ENCODE measurements around the gene KRTAP5-5. TPM values are rescaled to one million over a fixed set of nuclear protein-coding genes. Genes with fewer than 3 reads are reported as not detected.
A peak's percentile ranks its signal among the peaks of the same experiment; 100 is the strongest.

The KRTAP5-5 gene
- total and polyA plus RNA-seq, 2 of the 13 experiments (the other 11 are each of a cell fraction or from before 2014, with no cell fraction given): not detected

DNA sequence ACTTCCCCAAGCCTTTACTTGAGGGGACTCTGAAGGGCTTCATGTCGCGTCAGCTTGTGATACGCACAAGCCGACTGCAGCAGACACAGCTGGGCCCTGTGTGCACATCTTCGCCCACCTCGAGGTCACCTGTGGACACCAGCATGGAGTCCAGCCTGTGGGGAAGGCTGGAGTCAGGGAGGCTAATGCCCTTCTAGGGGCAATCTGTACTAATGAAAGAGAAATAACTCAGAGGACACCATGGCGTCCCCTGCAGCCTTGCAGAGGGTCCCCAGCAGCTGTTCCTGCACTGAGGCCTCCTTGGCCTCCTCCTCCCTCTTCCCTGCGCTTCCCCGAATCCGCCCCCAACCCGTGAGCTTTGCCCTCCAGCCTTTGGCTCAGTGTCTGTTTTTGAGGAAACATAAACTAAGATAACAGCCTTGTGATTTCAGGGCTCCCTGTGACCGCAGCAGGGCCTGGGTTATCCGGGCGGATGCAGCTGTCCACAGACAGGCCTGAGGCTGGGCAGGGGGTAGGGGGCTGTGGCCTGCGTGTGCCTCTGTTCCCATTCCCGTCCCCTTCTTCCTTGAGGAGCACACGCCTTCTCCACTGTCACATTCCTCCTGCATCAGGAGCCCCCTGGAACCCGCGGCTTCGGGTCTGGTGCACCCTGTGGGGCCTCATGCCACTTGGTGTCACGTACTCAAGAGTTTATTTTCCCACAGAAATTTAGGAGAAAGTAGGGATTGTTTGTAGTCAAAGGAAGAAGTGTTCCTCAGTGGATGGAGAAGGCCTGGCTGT, 25.0 kb downstream of the KRTAP5-5 start (continued):
- TF ChIP-seq, protein P1, sequence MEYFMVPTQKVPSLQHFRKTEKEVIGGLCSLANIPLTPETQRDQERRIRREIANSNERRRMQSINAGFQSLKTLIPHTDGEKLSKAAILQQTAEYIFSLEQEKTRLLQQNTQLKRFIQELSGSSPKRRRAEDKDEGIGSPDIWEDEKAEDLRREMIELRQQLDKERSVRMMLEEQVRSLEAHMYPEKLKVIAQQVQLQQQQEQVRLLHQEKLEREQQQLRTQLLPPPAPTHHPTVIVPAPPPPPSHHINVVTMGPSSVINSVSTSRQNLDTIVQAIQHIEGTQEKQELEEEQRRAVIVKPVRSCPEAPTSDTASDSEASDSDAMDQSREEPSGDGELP (IDR thresholded peaks at IDR 0.05; ENCODE audit: borderline replicate concordance, low read depth): peak; percentile 71; the same call in 1 of the 2 replicates
- TF ChIP-seq, protein P2, sequence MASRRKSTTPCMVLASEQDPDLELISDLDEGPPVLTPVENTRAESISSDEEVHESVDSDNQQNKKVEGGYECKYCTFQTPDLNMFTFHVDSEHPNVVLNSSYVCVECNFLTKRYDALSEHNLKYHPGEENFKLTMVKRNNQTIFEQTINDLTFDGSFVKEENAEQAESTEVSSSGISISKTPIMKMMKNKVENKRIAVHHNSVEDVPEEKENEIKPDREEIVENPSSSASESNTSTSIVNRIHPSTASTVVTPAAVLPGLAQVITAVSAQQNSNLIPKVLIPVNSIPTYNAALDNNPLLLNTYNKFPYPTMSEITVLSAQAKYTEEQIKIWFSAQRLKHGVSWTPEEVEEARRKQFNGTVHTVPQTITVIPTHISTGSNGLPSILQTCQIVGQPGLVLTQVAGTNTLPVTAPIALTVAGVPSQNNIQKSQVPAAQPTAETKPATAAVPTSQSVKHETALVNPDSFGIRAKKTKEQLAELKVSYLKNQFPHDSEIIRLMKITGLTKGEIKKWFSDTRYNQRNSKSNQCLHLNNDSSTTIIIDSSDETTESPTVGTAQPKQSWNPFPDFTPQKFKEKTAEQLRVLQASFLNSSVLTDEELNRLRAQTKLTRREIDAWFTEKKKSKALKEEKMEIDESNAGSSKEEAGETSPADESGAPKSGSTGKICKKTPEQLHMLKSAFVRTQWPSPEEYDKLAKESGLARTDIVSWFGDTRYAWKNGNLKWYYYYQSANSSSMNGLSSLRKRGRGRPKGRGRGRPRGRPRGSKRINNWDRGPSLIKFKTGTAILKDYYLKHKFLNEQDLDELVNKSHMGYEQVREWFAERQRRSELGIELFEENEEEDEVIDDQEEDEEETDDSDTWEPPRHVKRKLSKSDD (CRISPR knock-in tag; IDR thresholded peaks at IDR 0.05; ENCODE audit: low read depth): peak; percentile 70; the same call in 1 of the 2 replicates
- TF ChIP-seq ZNF777 (CRISPR knock-in tag; IDR thresholded peaks at IDR 0.05) (no peak), ZSCAN21 (CRISPR knock-in tag; IDR thresholded peaks at IDR 0.05; ENCODE audit: borderline replicate concordance) (peak; percentile 69; the same call in 1 of the 2 replicates), ESRRA (CRISPR knock-in tag; IDR thresholded peaks at IDR 0.05; ENCODE audit: low read depth) (no peak), GATAD2A (CRISPR knock-in tag; IDR thresholded peaks at IDR 0.05) (peak; percentile 94), ELF3 (CRISPR knock-in tag; IDR thresholded peaks at IDR 0.05) (peak; percentile 70; the same call in 1 of the 2 replicates), ZNF431 (CRISPR knock-in tag; IDR thresholded peaks at IDR 0.05; ENCODE audit: borderline replicate concordance, low read depth) (0 out of 2 replicates have a peak, but pooled peaks have one; percentile 42), MIER2 (CRISPR knock-in tag; IDR thresholded peaks at IDR 0.05) (no peak), SP5 (CRISPR knock-in tag; IDR thresholded peaks at IDR 0.05; ENCODE audit: borderline replicate concordance, low read depth) (0 out of 2 replicates have a peak, but pooled peaks have one; percentile 34), ZNF660 (CRISPR knock-in tag; IDR thresholded peaks at IDR 0.05; ENCODE audit: borderline replicate concordance, low read depth) (no peak), NFIC (IDR thresholded peaks at IDR 0.05; ENCODE audit: low read length) (peak; percentile 72; the same call in 1 of the 2 replicates), ZFP36L1 (CRISPR knock-in tag; IDR thresholded peaks at IDR 0.05) (peak; percentile 47; the same call in 1 of the 2 replicates)
- TF ChIP-seq, protein P3, sequence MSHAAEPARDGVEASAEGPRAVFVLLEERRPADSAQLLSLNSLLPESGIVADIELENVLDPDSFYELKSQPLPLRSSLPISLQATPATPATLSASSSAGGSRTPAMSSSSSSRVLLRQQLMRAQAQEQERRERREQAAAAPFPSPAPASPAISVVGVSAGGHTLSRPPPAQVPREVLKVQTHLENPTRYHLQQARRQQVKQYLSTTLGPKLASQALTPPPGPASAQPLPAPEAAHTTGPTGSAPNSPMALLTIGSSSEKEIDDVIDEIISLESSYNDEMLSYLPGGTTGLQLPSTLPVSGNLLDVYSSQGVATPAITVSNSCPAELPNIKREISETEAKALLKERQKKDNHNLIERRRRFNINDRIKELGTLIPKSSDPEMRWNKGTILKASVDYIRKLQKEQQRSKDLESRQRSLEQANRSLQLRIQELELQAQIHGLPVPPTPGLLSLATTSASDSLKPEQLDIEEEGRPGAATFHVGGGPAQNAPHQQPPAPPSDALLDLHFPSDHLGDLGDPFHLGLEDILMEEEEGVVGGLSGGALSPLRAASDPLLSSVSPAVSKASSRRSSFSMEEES (CRISPR knock-in tag; IDR thresholded peaks at IDR 0.05): peak; percentile 87
- TF ChIP-seq, protein P4, sequence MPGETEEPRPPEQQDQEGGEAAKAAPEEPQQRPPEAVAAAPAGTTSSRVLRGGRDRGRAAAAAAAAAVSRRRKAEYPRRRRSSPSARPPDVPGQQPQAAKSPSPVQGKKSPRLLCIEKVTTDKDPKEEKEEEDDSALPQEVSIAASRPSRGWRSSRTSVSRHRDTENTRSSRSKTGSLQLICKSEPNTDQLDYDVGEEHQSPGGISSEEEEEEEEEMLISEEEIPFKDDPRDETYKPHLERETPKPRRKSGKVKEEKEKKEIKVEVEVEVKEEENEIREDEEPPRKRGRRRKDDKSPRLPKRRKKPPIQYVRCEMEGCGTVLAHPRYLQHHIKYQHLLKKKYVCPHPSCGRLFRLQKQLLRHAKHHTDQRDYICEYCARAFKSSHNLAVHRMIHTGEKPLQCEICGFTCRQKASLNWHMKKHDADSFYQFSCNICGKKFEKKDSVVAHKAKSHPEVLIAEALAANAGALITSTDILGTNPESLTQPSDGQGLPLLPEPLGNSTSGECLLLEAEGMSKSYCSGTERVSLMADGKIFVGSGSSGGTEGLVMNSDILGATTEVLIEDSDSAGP (CRISPR knock-in tag; IDR thresholded peaks at IDR 0.05; ENCODE audit: borderline replicate concordance): peak; percentile 67; the same call in 1 of the 2 replicates
- TF ChIP-seq, protein P5, sequence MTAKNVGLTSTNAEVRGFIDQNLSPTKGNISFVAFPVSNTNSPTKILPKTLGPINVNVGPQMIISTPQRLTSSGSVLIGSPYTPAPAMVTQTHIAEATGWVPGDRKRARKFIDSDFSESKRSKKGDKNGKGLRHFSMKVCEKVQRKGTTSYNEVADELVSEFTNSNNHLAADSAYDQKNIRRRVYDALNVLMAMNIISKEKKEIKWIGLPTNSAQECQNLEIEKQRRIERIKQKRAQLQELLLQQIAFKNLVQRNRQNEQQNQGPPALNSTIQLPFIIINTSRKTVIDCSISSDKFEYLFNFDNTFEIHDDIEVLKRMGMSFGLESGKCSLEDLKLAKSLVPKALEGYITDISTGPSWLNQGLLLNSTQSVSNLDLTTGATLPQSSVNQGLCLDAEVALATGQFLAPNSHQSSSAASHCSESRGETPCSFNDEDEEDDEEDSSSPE (CRISPR knock-in tag; IDR thresholded peaks at IDR 0.05): peak; percentile 32
- TF ChIP-seq, protein P6, sequence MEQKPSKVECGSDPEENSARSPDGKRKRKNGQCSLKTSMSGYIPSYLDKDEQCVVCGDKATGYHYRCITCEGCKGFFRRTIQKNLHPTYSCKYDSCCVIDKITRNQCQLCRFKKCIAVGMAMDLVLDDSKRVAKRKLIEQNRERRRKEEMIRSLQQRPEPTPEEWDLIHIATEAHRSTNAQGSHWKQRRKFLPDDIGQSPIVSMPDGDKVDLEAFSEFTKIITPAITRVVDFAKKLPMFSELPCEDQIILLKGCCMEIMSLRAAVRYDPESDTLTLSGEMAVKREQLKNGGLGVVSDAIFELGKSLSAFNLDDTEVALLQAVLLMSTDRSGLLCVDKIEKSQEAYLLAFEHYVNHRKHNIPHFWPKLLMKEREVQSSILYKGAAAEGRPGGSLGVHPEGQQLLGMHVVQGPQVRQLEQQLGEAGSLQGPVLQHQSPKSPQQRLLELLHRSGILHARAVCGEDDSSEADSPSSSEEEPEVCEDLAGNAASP (CRISPR knock-in tag; IDR thresholded peaks at IDR 0.05; ENCODE audit: borderline replicate concordance): 0 out of 2 replicates have a peak, but pooled peaks have one; percentile 31
